HFF-Myc (cell line): ENCODE results near the gene RIN1.

ENCODE experiments used
- DNase-seq: peaks from one replicate; pipeline ENCODE4 v3.0.0-alpha.2; 2011; ENCODE audit warnings: low read depth; ENCODE audit errors: extremely low read depth
- H3K4me3 ChIP-seq: replicated peaks from 2 replicates; pipeline ENCODE4 v1.5.1; 2011; ENCODE audit warnings: low read depth, mild to moderate bottlenecking, control low read depth, low read length
- CTCF ChIP-seq: IDR thresholded peaks from 2 replicates; pipeline ENCODE4 v1.5.1; 2012; ENCODE audit warnings: mild to moderate bottlenecking, low read depth, low read length, control low read depth; ENCODE audit errors: missing control alignments

The RIN1 gene

GRCh38 chr11:66293777-66294625, 42.2 kb downstream of the RIN1 start:
- H3K4me3 ChIP-seq = no peak overlapping the region
- TF ChIP-seq CTCF = no peak
- no peak for DNase-seq

- no peak overlapping the region for H3K4me3 ChIP-seq
- no peak for DNase-seq
- no peak for TF ChIP-seq CTCF
Measured at GRCh38 chr11:66293352-66293751, 42.9 kb downstream of the RIN1 start.

GRCh38 chr11:66292543-66293332, 43.5 kb downstream of the RIN1 start:
- no peak for TF ChIP-seq CTCF
- no peak overlapping the region for H3K4me3 ChIP-seq
- DNase-seq = no peak

GRCh38 chr11:66291706-66292542, 44.3 kb downstream of the RIN1 start, which contains the start of gene TMEM151A:
Gene TMEM151A, plus strand, starts transcription at chr11:66291894. Its CDS starts 120 bp downstream, at chr11:66292014.
- no peak for TF ChIP-seq CTCF
- H3K4me3 ChIP-seq = no peak within 1 kb of the TSS
- no peak for DNase-seq

GRCh38 chr11:66291303-66291705, 44.9 kb downstream of the RIN1 start:
- TF ChIP-seq CTCF = no peak
- no peak for DNase-seq
- H3K4me3 ChIP-seq = no peak overlapping the region

GRCh38 chr11:66290330-66290621, 46.0 kb downstream of the RIN1 start:
- H3K4me3 ChIP-seq = peak overlapping the region; percentile 84; the same call in 1 of the 2 replicates
- no peak for DNase-seq
- no peak for TF ChIP-seq CTCF
